ENCODE data around the gene NXPH2.
"Not testable (repeated sequence)": the region's sequence is repeated elsewhere in the genome, so short reads cannot be mapped to it uniquely, and the experiment has no call there.

The NXPH2 gene

DNA sequence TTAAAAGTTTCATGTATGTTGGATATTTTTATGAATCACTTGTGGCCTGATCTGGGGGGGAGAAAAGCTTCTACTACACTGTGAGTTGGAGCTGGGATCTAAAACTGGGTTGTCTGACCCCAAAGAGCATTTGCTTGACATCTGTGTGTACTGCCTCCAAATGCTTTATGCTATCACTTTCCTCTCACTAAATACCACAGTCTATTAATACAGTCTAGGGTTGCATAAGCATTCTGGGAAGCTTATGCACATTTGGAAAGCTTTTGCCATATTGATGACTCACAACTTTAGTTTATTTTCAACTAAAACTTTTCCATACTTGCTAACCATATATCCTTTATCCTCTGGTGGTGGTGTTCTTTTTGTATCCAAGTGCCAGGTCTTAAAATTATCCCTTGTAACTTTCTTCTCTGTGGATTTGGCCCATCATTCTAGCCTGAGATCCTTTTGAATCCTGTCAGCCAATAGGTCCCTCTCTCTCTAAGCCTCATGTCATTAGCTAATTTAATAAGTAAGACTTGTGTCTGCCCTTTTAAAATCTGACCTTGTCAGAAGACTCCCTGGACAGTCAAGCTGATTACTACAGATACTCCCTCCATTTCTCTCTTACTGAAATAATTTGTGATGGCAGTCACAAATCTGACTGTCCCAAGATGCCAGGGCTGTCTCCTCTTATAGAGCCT lies 72.7 kb downstream of the NXPH2 start:
- peak; percentile 17 for DNase-seq

DNA sequence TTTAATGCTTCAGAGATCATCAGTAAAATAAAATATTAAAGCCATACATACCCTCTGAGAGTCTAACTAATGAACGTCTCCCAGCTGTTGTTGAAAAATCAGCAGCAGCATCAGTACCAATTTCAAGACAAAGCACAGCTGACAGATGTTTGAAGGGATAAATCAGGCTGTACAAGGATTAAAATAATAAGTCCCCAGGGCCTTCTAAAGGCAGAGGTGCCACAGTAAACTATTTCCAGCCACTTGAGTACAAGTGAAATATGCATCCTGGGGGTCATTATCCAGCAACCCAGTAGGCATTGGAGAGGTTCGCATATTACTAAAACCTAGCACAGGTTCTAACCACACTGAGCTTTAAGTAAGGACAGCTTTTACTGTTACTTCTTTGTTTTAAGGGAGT lies 76.9 kb downstream of the NXPH2 start:
- peak; percentile 27 for DNase-seq

DNA sequence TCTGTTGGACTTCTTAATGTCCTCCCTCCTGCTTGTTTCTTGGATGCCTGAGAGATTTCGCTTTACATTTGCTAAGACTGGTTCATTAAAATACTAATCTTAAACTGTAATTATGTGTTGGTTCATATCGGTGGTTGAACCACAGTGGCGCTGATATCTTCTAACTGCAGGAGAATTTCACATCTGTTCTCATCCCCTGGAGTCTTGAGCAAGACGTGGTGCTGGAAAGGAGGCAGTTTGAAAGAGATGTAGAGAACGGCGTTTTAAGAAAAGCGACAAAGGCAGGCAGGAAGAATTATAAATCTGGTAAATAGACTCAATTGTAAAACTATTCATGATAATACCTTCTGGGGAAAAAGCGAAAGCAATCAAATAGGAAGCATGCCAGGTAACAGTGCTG lies 79.5 kb downstream of the NXPH2 start:
- DNase-seq, result no peak

DNA sequence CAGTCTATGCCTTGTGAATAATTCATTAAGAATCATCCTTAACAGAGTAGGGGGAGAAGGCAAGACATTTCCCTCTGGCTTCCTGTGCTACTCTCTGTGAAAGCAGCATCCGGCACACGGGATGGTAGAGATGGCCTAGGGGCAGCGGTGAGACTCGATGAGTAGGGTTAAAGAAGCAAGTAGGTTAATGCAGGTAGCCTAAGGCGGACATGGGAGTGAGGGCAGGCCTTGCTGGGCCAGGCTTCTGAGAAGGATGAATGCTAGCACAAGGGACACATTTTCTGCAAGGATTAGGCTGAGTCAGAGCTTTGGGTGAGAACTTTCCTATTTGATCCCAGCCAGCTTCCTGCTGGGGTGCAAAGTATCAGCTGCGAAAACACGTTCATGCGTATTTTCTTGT lies 80.8 kb downstream of the NXPH2 start:
- no peak for DNase-seq

DNA sequence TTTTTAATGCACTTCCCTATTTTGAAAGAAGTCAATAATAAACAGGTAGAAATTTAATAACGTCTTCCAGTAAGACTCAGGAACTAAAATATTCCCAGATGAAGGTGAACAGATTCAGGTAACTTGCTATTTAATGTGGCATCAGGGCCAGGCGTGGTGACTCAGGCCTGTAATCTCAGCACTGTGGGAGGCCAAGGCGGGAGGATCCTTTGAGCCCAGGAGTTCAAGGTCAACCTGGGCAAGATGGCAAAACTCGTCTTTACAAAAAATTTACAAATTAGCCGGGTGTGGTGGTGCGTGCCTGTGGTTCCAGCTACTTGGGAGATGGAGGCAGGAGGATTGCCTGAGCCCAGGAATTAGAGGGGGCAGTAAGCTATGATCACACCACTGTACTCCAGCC lies 81.8 kb downstream of the NXPH2 start:
- DNase-seq, result no peak

DNA sequence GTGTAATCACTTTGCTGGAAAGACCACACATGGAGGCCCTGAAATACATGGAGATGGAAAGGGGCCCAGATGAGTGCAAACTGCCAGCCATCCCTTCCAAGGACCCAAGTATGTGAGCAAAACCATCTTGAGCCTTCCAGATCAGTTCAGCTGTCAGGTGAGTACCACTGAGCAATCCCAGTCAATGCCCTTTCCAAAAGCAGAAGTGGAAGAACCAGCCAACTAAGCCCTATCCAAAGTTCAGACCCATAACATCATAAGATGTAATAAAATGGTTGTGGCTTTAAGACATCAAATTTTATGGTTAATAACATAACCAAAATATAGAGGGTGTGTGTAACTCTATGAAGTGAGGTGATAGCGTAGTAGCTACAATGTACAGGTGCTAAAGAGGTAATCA lies 88.5 kb downstream of the NXPH2 start:
- DNase-seq, result no peak

DNA sequence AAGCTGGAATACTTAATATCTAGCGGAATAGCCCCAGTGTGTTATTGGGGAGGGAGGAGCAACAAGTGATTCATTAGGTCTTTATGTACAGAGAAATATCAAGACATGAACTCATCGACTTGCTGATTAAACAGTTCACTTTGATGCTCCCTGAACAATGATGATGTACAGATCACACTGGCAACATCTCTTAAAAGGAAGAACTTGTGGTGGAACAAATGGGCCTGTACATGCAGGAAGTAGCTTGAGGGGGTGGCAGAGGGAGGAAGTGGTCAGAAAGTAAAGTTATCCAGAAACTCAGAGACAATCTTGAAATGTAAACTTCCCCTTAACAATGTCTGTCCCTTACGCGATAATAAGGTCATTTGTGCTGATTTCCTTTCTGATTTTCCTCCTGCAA lies 90.5 kb downstream of the NXPH2 start:
- DNase-seq, result no peak

DNA sequence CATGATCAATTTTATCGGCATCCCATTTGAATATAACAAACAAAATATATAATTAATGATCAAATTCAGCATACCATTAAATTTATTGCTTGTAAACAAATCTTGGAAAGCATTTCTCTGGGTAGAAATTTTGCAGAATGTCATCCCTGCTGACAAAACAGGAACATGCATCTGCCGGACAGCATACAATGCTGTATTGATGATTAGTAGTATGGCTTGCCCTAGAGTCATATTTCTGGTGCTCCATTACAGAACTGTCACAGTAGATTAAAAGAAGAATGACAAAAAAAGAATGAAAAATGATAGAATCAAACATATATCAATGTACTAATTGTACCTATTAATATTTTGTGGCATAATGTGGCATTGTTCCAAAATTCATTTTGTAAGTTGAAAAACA lies 98.0 kb downstream of the NXPH2 start:
- DNase-seq, result no peak

DNA sequence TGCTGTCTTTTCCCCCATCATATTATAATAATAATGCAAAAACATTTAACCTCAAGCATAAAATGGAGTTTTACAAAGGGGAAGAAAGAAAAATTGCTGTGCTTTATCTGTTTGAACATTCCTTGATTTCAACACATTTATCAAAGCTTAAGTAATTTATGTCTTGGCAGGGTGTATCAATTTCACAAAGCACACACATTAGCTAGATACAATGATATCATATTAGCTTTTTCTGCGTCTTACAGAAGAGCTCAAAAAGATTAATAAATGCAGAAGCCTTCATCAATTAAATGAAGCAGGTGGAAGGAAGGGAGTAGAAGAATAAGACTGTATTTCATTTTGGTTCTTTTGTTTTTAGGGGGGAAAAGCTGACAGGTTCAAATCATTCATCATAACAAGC lies 103.0 kb downstream of the NXPH2 start:
- no peak for DNase-seq

DNA sequence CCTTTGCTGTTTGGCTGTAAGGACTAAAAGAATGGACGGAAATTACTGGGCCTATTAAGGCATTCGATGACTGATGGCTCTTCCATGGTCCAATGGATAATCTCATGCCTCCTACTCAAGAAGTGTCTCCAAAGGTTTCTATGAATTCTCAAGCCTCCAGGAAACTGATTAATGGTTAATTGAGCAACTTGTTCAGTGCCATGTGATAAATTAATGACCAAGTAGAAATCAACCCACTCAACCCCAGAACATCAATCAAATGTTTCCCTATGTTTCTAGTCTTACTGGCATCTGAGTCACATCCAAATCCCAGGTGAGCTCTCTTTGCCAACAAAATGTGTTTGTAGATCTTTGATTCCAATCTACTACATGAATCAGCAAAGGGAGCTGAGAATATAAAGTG lies 103.6 kb downstream of the NXPH2 start:
- no peak for DNase-seq

DNA sequence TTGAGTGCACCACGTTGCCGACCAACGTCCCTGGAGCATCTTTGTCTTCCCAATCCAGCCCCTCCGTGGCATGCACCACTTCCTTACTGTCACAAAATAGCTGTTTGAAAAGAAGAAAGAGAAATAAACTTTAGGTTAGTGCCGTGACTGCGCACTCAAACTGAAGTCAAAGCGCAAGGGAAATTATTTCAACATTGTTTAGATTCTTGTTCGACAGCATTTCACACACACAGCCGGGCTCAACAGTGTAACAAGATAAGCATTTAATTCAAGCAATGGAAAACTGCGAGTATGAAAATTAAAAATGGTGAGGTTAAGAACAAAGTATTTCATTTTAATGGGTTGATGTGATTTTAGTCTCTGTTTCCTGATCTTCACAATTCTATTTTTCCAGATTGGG lies 108.6 kb downstream of the NXPH2 start:
- no peak for DNase-seq

DNA sequence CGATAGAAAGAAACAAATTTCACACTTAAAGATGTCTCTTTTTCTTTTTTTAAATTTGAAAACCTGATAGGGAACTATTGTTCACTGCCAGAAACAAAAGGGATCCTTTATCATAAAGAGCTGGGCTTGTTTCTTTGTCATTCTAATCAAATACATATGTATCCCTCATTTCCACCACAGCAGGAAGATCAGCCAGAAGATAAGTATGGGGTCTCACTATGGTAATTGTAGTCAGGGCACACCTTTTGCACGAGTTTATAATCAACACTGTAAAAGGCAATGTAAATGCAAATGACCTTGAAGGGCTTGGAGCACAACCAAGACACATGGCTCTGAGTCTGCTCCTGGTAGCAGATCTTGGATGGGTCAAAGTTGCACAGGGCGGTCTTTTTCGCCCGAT lies 109.5 kb downstream of the NXPH2 start:
- DNase-seq, result no peak

DNA sequence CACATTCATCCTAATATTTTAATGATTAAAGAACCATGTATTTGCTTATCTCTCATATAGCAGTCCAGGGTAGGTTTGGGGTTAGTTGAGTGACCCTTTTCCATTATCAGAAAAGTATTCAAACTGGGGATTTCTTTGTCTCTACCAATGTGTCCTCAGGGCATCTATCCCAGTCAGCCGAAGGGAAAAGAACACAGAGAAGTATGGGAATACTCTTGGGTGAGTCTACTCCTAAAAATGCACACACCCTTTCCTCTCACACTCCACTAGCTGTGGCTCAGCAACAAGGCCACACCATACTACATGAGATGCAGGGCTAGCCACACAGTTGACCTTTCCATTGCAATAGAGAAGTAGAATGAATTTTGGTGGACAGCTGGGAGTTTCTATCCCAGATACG lies 114.3 kb downstream of the NXPH2 start:
- no peak for DNase-seq

DNA sequence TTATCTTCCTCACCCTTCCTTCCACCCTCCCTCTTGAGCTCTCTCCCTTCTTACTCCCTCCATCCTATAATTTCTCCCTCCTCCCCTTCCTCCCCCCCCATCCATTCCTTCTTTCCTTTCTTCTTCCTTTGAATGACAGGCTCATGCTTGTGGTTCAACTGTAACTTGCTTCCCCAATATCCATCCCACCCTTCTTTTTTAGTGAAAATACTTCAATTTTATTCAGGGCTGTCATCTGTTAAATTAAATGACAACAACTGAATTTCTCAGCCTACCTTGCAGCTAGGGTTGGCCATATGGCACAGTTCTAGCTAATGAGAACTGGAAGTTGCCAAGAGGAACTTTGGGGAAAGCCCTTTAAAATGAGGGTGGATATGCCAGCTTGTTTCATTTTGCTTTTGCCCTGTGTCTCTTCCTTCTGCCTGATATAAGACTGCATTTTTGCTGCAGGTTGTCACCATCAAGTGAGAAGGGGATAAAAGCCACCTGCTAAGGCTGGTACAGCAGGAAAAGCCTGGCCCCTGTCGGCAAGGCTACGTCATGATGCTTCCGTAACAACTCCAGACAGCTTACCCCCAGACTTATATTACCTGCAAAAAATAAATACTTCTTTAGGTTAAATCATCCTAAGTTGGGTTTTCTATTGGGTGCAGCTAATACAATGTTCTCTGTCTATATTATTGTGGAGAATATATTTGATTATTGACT lies 121.8 kb downstream of the NXPH2 start:
- DNase-seq, result no peak

DNA sequence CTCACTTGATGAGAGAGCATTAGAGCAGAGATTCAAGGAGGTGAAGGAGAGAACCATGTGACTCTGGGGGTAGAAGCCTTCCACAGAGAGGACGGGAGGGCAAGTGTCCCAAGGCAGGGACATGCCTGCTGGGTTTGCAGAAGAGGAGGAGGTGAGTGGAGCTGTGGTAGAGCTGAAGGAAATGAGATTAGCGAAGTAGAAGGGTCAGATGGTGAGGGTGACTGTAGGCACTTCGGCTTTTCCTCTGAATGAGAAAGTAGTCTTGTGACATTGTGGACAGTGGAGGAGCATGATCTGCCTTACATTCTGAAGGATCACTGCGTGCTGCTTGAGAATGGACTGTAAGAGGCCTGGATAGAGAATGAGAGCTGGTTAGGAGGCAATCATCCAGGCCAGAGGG lies 126.0 kb downstream of the NXPH2 start:
- no peak for DNase-seq

DNA sequence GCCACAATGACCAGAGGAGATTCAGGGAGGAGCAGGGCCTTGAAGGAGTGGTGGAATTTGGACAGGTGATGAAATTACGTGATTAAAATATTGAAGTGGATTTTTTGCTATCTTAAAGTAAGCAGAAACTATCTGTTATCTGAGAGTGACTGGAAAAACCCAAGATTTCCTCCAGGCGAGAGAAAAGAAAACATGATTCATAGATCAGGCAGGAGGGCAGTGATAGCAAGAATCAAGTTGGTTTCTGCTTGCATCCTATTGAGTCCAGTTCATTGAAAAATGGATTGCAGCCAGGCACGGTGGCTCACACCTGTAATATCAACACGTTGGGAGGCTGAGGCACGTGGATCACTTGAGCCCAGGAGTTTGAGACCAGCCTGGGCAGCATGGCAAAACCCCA lies 127.8 kb downstream of the NXPH2 start:
- no peak for DNase-seq

DNA sequence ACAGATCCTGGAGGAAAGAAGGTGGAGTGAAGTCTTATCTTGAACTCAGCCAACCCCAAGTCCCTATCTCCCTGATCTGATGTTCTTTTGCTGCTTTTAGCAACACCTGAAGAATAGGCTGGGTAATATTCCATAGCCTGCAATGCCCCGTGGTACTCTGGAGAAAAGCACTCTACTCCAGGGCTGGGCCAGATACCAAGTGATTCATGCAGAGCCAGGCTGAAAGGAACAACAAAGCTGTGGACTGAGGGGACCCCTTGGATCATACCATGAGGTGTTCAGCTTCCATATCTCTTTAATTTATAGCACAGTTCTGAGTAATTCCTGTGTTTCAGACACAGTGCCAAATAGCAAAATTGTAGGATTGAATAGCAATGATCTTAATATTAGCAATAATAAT lies 130.6 kb downstream of the NXPH2 start:
- no peak for DNase-seq

DNA sequence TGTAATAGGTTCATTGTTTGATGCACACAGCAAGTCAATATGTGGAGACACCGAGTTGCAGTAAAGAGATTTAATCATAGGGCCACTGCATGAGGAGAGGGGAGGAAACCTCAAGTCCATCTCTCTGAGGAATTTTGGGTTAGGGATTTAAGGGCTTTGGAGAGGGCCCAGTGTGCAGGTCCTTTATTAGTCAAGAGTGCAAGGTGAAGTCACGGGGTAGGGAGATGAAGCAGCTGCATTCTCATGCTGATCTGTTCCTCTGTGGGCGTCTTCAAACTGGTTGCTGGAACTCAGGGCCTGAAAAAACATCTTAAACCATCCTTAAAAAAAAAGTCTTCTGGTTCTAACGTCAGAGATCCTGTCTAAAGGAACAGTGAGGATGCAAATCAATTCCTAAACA lies 131.6 kb downstream of the NXPH2 start:
- DNase-seq, result no peak

DNA sequence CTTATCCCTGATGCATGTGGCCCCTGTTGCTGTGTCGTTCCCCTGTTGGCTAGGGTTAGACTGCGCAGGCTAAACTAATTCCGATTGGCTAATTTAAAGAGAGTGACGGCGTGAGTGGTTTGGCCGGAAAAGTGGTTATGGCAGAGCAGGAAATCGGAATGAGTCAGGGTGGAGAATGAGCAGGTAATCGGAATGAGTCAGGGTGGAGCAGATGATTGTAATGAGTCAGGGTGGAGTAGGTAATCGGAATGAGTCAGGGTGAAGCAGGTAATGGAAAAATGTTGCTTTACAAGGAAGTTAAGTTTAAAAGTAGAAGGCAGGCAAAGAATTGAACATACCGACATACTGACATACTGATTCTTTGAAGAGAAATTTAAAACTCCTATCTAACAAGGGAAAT lies 135.4 kb downstream of the NXPH2 start:
- not testable (repeated sequence) for DNase-seq

DNA sequence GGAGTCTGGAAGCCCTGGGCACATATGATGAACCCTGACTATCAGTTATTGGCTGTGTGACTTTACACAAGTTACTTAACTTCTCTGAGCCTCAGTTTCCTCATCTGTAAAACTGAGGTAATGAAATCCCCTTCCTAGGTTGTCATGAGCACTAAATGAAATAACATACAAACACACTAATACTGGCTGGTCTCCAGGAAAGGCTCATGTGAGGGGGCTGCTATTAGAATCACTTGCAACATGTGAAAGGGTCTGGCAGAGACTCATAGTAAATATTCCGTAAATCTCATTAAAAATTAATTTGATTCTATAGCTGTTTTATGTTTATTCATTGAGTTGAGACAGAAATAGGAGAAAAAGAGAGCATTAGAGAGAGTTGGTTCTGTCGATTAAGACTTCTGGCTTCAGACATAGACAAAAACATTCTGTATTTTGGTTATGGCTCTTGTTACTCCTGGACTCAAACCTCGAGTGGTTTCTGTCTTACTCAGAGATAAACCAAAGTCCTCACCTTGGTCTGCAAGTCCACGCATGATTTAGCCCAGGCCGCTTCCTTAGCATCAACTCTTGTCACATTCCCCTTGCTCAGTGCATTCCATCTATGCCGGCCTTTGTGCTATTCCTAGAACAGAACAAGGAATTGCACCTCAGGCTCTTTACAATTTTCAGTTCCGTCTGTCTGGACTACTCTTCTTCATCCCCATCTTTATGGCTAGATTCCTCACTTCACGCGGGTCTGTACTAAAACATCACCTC lies 139.1 kb downstream of the NXPH2 start:
- DNase-seq, result no peak

DNA sequence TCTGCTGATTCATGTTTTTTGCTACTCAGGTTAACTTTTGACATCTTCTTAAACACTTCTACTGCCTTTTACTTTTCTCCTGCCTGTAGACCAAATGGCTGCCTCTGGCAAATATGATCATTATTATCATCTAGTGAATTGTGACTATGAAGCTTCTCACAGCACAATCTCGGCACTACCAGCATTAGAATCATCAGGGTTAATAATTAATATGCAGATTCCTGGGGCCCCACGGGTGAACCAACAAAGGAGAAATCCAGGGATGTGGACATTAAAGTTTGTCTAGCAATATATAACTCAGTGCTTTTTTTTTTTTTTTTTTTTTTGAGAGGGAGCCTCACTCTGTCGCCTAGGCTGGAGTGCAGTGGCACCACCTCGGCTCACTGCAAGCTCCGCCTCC lies 142.5 kb downstream of the NXPH2 start:
- DNase-seq, result no peak

DNA sequence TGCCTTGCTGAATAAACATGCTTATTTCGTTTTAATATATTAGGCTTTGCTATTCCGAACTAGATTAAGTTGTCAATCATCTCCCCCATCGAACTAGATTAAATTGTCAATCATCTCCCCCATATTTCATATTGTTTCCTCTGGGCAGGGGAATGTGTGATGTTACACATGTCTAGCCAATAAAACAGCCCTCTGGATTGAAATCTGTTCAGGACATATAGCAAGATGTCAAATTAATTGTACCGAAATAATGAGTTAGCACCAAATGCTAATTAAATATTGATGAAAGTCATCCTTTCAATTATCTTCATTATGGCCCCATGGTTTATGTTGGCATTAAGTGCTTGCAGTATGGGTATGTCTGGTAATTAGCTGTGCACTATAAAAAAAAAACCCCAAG lies 143.1 kb downstream of the NXPH2 start:
- no peak for DNase-seq

DNA sequence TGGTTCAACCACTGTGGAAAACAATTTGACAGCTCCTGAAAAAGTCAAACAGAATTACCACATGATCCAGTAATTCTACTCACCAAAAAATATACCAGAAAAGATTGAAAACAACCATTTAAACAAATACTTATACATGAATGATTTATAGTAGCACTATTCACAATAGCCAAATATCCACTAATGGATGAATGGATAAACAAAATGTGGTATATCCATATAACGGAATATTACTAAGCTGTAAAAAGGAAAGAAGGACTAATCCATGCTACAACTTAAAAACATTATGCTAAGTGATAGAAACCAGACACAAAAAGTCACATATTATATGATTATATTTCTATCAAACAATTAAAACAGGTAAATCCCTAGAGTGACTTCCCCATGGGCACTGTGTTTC lies 147.1 kb downstream of the NXPH2 start:
- no peak for DNase-seq

DNA sequence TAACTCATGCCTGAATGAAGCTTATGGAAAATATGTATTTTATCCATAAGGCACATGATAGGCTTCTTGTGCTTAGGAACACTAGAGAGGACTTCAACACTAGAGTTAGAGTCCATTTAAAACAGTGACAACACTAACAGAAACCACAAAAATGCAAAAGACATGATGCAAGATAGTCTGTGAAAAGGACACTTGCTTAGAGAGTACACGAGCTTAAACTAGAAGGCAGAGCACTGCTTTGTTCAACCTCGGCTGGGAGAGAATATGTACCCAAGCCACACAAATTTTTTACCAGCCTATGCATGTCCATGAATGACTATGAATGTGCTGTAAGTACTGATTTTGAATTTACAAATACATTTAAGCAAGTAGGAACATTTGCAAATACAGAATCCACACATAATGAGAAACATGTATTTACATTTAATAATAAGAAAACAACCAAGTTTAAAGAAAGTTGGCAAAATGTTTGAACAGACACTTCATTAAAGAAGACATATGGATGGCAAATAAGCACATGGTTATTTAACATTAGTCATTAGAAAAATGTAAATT lies 148.0 kb downstream of the NXPH2 start:
- no peak for DNase-seq
